ENCODE results near the gene FGF3.

DNA sequence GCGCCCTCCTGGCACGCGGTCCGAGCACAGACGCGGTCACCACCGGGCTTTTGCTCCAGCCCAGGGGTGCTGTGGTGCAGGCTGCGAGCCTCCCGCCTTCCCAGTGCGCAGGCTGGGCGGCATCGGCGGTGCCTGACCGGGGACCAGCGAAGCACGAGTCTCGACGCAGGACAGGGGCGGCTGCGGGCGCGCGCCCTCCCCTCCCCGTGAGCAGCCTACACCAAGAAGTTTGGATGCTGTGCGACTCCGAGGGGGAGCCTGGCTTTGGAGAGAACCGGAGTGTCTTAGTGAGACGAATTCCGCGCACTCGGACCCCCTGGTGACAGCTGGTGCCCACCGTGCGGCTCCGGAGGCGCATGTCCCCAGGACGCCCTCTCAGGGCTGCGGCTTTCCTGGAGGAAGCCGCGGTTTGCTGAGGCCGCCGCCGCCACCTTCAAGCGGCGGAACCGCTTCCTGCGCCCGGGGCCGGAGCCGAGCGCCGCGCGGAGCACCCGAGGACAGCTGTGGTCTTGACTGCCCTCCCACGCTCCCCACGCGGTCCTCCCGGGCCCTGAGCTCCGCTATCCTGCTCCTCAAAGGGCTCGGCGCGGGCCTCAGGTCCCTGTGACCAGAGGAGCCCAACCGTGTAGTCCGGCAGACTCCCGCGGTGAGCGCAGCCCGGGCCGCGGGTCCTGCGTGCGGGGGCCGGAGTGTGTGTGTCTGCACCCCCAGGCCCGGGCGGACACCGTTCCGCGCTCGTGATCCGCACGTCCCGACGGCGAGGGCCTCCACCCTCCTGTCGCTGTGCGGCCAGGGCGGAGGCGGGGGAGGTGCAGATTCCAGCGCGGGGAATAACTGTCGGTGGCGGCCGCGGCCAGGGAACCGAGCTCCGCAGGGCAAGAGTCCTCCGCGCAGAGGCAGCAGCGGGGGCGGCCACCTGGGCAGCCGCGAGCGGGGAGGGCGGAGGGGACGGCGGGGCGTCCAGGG, 1.7 kb downstream of the FGF3 start:
- TF ChIP-seq POLR2A (IDR thresholded peaks at IDR 0.05) (no peak), POLR2AphosphoS5 (IDR thresholded peaks at IDR 0.05) (no peak)

Data from spleen (tissue), 3 donors.